Stimulated activated CD4-positive, alpha-beta T cell treated with anti-CD3 and anti-CD28 coated beads, Interleukin-1b, Interleukin-23, amount 100 ng/mL, for 1 hour (primary cell): ENCODE results near the gene LNX1.

Source experiments
- DNase-seq, 2 donors: peaks; one replicate each; pipeline ENCODE4 v3.0.0-alpha.2; 2020; ENCODE audit warnings: low read depth in 2 of 2

LNX1 gene

DNA sequence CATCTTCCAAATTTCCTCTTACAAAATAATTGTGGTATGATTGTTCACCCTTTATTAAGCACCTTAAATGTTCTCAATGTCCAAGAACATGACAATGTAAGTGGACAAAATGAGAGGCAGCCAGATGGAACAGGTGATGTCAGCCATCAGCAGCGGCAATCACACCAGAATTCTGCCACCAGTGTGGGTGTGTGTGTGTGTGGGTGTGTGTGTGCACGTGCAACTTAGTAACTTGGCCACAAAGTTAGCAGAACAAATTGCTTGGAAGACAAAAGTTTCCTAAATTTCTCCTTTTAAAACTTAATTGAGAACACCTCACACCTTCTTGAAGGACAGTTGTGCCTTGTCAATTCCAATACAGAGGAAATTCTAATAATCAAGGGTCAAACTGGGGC lies 18.7 kb downstream of the LNX1 start:
- no peak for DNase-seq

DNA sequence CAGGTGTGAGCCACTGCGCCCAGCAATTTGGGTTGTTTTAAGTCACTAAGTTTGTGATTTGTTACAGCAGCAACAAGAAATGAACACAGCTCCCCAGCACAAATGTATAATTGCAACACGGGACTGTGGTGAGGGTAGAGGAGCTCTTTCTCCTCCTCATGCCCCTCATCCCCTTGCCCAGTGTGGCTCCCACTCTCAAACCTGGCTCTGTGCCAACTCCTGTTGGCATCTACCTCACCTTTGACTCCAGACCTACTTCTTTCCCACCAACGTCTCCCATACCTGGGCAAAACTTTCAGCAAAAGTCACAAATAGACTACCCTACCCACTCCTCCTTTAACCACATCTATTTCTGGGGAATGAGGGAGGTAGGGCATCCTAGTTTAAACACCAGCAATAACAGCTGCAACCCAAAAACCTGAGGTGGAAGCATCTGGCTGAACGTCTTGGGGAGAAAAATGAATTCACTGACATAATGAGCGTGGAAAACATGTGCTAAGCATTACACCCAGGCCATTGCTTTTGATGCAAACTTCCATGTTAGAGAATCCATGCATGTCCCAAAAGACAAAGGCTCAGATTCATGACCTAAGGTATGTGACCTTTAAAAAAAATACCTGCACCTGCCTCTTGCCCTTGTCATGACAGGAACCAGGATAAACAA lies 19.2 kb downstream of the LNX1 start:
- no peak for DNase-seq

GRCh38 chr4:53563824-53564223 lies 27.5 kb downstream of the LNX1 start:
- DNase-seq, result no peak

DNA sequence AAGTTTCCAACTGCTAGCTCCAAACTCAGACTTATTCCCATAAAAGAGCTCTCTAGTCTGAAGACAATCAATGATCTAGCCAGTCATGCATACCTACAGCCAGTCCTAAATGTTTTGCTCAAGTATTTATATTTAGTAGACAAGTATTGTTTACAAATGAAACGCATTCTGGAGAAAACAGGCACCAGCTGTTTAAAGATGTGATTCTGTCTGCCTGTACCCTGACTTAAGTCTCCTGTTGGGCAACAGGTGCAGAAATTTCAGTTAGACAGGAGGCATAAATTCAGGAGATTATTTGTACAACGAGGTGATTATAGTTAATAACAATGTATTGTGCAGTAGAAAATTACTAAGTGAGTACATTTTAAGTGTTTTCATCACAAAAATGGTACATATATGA lies 28.9 kb downstream of the LNX1 start:
- DNase-seq, result no peak

DNA sequence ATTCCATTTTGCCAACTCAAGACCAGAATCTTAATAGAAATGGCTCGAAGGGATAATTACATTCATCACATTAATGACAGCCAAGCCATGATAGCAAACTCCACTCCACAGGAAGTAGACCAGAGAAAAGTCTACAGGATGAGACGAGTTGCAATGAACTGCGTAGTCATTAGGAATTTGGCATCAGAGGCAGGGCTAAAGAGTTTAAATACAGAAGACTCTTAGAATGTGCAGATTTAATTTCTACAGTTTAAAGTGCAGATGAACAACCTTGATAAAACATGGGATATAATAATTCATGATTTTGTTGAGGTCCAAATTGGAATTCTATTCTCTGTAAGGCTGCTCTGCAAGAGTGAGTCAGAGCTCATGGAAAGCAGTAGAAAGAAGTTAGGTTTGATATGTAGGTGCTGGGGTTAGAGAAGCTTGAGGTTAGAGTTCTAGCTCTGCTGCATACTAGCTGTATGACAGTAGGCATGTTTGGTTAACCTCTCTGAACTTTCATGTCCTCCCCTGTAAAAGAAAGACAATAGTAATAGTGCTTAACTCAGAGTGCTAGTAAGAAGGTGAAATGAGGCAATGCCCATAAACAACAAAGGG lies 32.2 kb downstream of the LNX1 start:
- no peak for DNase-seq

- no peak for DNase-seq
Measured at GRCh38 chr4:53558065-53558801, 33.1 kb downstream of the LNX1 start.

GRCh38 chr4:53557669-53558064 lies 33.6 kb downstream of the LNX1 start:
- no peak for DNase-seq

DNA sequence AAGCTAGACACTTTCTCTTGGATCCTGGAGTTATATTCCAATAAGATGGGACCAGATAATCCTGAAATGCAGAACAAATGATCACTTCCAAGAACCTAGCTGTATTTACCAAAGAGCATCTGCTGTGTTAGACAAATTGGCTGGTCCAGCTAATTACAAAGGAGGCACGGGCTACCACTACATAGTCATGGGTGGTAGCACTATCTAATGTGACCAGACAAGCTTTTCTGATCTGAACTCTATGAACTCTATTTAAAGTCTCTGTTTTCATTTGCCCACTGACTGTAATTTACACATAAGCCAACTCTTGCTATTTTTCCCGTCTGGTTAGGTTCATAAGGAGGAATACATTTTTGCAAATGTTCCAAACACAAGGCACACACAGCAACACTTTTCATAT lies 34.6 kb downstream of the LNX1 start:
- no peak for DNase-seq

DNA sequence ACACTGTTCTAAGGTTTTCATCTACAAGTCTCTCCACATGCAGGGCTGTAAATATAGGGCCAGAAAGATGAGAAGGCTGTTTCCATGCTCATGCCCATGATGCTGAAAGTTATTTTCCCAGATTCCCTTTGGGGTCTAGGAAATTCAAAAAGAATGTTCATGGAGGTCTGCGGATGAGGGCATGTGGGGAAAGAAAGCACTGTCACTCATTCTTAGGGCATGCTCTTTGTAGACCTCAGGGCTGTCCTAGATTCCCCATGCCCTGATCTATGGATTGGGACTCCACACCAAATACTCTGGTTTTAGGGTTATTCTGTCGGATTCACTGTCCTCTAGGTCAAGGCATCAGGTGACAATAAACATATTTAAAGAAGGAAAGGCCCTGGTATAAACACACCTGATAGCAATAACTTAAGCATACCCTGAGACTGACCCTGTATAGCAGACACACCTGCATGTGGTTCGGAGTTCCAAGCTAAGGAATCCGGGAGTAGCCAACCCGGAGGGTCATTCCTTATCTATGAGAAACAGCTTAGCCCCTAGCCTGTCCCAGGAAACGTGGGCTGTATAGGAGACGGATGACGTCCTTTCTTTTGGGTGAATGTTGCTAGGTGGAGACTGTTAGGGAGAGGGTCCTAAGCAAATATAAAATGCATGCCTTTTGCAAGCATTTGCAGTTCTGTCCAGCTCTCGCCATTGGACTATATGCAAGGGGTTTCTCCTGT lies 37.6 kb downstream of the LNX1 start:
- DNase-seq, result no peak

DNA sequence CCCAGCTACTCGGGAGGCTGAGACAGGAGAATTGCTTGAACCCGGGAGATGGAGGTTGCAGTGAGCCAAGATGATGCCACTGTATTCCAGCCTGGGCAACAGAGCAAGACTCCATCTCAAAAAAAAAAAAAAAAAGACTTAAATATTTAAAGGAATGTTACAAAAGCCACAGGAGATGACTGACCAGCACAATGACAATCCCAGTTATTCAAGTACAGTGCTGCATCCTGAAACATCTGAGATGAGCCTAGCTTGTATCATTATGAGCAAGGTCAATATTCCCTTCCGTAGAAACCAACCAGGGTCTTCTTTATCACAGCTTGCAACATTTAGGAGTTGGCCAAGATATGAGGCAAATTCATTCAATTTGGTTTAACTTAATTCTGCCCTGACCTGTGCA lies 38.6 kb downstream of the LNX1 start:
- no peak for DNase-seq

GRCh38 chr4:53551958-53552357 lies 39.3 kb downstream of the LNX1 start:
- no peak for DNase-seq

DNA sequence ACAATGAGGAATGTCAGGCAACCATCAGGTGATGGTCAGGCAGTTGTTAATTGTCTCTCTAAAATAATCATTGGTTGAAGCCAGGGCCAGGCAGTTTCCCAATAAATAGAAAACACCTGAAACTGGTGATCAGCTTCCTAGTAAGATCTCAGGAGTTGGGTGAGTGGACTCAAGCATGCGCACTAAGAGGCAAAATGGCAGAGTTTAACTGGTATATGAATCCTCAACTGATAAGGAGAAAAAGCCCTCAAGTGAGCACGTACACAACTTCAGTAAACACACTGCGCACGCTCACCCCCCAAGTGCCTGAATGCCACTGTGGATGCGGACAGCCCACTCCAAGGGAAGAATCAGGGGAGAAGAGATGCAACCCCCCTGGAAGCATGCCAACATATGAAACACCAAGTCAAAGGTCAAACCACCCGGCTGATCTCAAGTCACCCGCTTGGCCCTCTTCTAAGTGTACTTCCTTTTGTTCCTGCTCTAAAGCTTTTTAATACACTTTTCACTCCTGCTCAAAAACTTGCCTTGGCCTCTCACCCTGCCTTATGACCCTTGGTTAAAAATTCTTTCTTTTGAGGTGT lies 39.9 kb downstream of the LNX1 start:
- DNase-seq, result no peak

- DNase-seq, result no peak
Measured at GRCh38 chr4:53548662-53549061, 42.6 kb downstream of the LNX1 start.

DNA sequence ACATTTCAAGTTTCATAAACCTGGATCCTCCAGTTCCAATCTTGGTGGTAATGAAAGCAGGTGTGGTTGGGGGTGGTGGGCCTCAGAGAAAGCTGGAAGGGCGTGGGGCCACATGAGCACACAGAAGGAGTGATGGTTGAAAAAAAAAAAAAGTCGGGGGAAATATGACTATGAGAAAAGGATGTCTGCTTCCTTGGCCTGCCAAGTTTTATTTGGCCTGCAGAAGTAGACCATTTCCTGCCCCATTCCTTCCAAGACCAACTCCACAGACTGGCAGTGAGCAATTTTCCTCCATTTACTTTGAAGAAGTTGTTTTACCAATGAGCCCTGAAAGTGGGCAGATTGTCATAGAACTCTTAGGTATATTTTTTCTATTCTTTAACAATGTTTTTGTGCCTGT lies 43.3 kb downstream of the LNX1 start:
- no peak for DNase-seq

DNA sequence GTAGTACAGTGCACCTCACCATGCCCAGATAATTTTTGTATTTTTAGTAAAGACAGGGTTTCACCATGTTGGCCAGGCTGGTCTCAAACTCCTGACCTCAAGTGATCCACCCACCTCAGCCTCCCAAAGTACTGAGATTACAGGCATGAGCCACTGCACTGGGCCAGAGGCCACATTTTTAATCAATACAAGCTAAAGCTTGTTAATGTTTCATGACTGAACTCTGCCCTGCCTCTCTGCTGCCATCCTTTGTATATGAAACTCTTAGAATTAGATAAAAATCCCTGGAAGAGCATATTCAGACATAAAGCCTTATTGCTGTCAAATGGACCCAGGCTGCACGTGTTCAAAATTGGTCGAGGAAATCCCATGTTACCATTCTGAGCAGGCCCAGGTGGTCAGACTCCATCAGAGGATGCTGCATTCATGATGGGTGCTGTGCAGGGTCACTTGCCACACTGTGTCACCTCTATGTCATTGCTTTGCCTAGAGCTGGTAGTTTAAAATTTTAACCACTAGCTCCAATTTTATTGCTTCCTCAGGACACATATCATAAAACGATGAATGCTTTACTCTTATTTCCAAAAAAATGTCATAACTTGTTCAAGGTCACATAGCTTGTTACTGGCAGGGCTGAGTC lies 45.2 kb downstream of the LNX1 start:
- DNase-seq, result no peak

DNA sequence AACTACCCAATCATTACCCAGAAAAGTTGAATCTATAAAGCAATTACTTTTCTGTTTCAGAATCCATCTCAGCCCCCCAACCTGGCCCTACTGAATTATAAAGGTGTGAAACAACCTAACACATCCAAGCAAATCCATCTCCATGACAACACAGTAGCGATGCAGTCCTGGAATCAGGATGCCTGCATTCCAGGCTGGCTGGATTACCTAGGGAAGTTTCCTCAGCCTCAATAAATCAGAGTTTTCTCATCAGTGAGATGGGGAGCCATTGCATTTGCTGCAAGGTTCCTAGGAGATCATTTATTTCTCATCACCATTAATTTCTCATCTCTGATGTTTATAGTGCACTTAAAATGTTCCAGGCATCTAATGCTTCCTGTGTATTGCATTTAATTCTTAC lies 46.0 kb downstream of the LNX1 start:
- no peak for DNase-seq

DNA sequence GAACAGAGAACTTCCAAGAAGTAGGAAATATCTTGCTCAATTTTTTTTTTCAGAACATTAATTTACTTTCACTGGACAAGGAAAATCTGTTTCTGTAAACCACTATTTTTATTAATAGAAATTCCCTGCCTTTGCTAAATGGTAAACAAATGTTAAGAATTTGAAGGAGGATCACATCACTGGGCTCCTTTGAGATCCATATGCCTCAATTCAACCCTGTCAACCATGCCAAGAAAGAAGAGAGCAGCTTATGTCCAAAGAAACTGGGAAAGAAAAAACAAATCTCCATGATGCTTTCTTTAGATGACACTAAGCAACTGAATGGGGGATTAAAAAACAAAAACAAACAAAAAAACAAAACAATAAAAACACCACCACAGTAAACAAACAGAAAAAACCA lies 47.7 kb downstream of the LNX1 start:
- DNase-seq, result no peak

- no peak for DNase-seq
Measured at GRCh38 chr4:53541577-53542206, 49.6 kb downstream of the LNX1 start.

DNA sequence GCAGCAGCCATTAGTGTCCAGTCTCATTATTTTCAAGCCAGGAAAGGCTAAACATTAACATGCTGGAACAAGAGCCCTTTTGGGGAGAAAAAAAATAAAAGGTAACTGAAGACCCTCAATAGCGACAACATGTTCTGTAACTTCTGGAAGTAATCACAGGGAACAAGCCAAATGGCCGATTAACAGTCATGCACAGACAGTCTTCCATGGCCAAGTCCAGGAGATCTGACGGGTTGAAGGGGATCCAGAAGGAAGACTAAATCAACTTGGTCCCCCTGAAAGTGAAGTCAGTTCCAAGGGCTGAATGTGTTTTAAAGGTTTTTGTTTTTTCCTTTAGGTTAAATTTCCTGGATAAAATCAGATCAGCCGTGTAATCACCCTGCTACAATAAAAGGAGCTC lies 52.5 kb downstream of the LNX1 start:
- DNase-seq, result no peak

DNA sequence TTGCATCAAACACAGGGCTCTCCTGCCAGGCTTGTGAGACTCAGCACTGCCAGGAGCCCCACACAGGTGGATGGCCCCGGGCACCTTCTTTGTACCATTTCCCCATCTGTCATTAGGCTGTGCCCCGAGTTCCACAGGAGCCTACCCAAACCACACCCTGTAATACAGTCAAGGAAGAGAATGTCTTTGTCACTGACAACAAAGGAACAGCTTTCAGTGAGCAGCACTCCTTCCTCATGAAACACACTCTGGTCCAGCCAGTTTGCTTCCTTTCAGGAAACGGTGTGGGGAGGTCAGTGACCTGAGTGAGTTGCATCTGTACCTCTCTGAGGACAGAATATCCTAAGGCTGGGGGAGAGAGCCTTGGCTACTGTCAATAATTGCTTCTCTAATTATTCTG lies 53.7 kb downstream of the LNX1 start:
- no peak for DNase-seq

DNA sequence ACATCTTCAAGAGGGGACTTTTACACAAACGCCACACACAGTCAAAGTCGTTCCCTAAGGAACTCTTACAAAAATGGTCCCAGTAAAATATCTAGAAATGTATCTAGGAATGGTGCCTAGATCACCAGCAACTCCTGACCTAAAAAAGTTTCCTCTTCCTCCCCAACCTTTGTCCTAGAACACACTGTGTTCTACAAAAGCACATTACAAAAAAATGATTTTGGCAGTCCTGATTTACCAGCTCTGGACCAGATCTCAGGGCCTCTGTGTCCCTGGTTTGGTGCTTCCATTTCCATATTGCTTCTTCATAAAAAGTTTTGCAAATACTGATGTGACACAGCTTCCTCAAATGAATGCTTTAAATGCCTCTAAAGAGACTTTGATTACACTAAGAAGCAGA lies 55.0 kb downstream of the LNX1 start:
- DNase-seq, result no peak
